K562 treated with DMSO at 1 percent for 24 hours (cell line): ENCODE data around the gene NELFA. TPM values are rescaled to one million over a fixed set of nuclear protein-coding genes. Genes with fewer than 3 reads are reported as not detected.

Source experiments
- total RNA-seq: library from RNA; unstranded; fragments of 300-600 nt; gene quantifications from 2 replicates; pipeline ENCODE4 v1.2.3, GENCODE V29; 2022; ENCODE audit warnings: low read depth; ENCODE audit not compliant: insufficient read depth

Gene NELFA
- 63.6 and 63.7 TPM in 2 replicates for total RNA-seq

GRCh38 chr4:2008921-2009650 is at the start of gene NELFA:
Gene NELFA (minus strand): TSS chr4:2008974. CDS start chr4:2008959, 15 bp downstream.

Other genes with a start within 250 kb of the NELFA start
- 20.7 and 21.9 TPM in 2 replicates for gene FGFR3, start 215.7 kb downstream of the NELFA start, total RNA-seq
- 23.4 and 28.5 TPM in 2 replicates for gene LETM1, start 152.8 kb downstream of the NELFA start, total RNA-seq
- gene NSD2, start 137.6 kb downstream of the NELFA start, total RNA-seq: 48.3 and 61.9 TPM in 2 replicates
- 4.5 and 4.6 TPM in 2 replicates for gene NAT8L, start 50.4 kb upstream of the NELFA start, total RNA-seq
- 20.1 and 25.0 TPM in 2 replicates for gene HAUS3, start 233.1 kb upstream of the NELFA start, total RNA-seq
- 0.79 and 1.6 TPM in 2 replicates for gene POLN, start 233.1 kb upstream of the NELFA start, total RNA-seq